ENCODE results near the gene CYP24A1. TPM values are rescaled to one million over a fixed set of nuclear protein-coding genes. Genes with fewer than 3 reads are reported as not detected.

Gene CYP24A1
- total and polyA plus RNA-seq, 2 of the 8 experiments (the other 6 are each of a cell fraction or from before 2014, with no cell fraction given): not detected

GRCh38 chr20:54165014-54165413 is 8.8 kb downstream of the CYP24A1 start (continued):
- no peak for TF ChIP-seq CHD2 (IDR thresholded peaks at IDR 0.05; ENCODE audit: low read length)
- no peak for TF ChIP-seq RBBP5 (IDR thresholded peaks at IDR 0.05; ENCODE audit: borderline replicate concordance, low read depth, low read length)
- TF ChIP-seq TBP (IDR thresholded peaks at IDR 0.05; ENCODE audit: low read depth, low read length): no peak
- no peak for TF ChIP-seq TAF7 (optimal IDR thresholded peaks at IDR 0.05; ENCODE audit: borderline replicate concordance, low read depth, low read length)
